Panc1 (cell line): ENCODE data around the gene SMG6. TPM values are rescaled to one million over a fixed set of nuclear protein-coding genes. Genes with fewer than 3 reads are reported as not detected.

Source experiments
- ATAC-seq: fragments of 200-7000 bp; cut with Tn5 transposase; 2 replicates; pipeline ENCODE4 v1.9.1; 2020; ENCODE audit warnings: mild to moderate bottlenecking, moderate library complexity
- BruUV-seq: library from RNA; stranded (reverse); fragments of 400-500 nt; replicated peaks from 2 replicates; lab custom pipeline; 2021; lab: Mats Ljungman, UMichigan
- CTCF ChIA-PET: fragments of 300-600 bp; sonication (Branson Sonifier 250); formaldehyde crosslinking; loops from one replicate; lab custom pipeline; 2022; ENCODE audit warnings: antibody characterized with exemption; lab: Charles Lee
- POLR2A ChIA-PET: fragments of 300-600 bp; sonication (Branson Sonifier 250); formaldehyde crosslinking; loops from one replicate; lab custom pipeline; 2022; ENCODE audit warnings: antibody characterized with exemption; lab: Charles Lee
- DNase-seq: peaks from one replicate; pipeline ENCODE4 v3.0.0-alpha.2; 2010; ENCODE audit warnings: low read depth, low spot score
- H3K27ac ChIP-seq: 2 replicates; pipeline ENCODE4 v1.5.1; 2011; ENCODE audit warnings: mild to moderate bottlenecking, low read length, inconsistent platforms
- H3K27me3 ChIP-seq: fragments of 200-500 bp; sonication (Bioruptor generic); 2 replicates; pipeline ENCODE4 v1.6.0; 2014; ENCODE audit warnings: low read length, inconsistent platforms; ENCODE audit not compliant: control insufficient read depth, insufficient read depth
- H3K36me3 ChIP-seq: fragments of 200-500 bp; sonication (Bioruptor generic); 2 replicates; pipeline ENCODE4 v1.5.1; 2014; ENCODE audit warnings: inconsistent platforms, mild to moderate bottlenecking, low read length, moderate library complexity; ENCODE audit not compliant: control insufficient read depth, insufficient read depth
- H3K4me1 ChIP-seq: 2 replicates; pipeline ENCODE4 v1.5.1; 2011; ENCODE audit warnings: inconsistent platforms, mild to moderate bottlenecking, low read length, moderate library complexity; ENCODE audit not compliant: control insufficient read depth, insufficient read depth
- H3K4me3 ChIP-seq, 2 experiments: 2 replicates each; pipeline ENCODE4 v1.5.1; 2011 to 2012; ENCODE audit warnings: low read depth in 2 of 2, low read length in 2 of 2, mild to moderate bottlenecking in 2 of 2, inconsistent platforms in 1 of 2, moderate library complexity in 1 of 2
- H3K9me3 ChIP-seq: fragments of 200-500 bp; sonication (Bioruptor generic); 2 replicates; pipeline ENCODE4 v1.5.1; 2014; ENCODE audit warnings: low read depth, mild to moderate bottlenecking, inconsistent platforms, low read length, moderate library complexity; ENCODE audit not compliant: control insufficient read depth, insufficient read depth
- POLR2AphosphoS5 ChIP-seq: IDR thresholded peaks from 2 replicates; pipeline ENCODE4 v1.6.1; 2012; ENCODE audit warnings: mild to moderate bottlenecking, low read depth, low read length, moderate library complexity
- SIN3A ChIP-seq: IDR thresholded peaks from 2 replicates; pipeline ENCODE4 v1.6.1; 2012; ENCODE audit warnings: low read depth, mild to moderate bottlenecking, low read length, moderate library complexity, borderline replicate concordance; ENCODE audit not compliant: insufficient read depth
- TCF7L2 ChIP-seq: IDR thresholded peaks from 2 replicates; pipeline ENCODE4 v1.6.1; 2011; ENCODE audit warnings: mild to moderate bottlenecking, low read depth, low read length, inconsistent platforms
- in situ Hi-C: cut with HindIII; loops from 2 replicates; pipeline ENCODE4 v1.10.0; 2016; ENCODE audit warnings: low sequenced_read_pairs, low pct_unique_long_range_greater_than_20kb
- intact Hi-C: fragments of 100-400 bp; cut with micrococcal nuclease; formaldehyde crosslinking; loops from one replicate; pipeline ENCODE4 v1.10.0; 2022; ENCODE audit not compliant: unreplicated experiment
- total RNA-seq: library from RNA; stranded (reverse); gene quantifications from one replicate; pipeline ENCODE4 v1.2.1, GENCODE V29; 2021; ENCODE audit not compliant: unreplicated experiment
- TF ChIP-seq, protein P1 (sequence below): fragments of 450-650 bp; IDR thresholded peaks from 2 replicates; pipeline ENCODE4 v1.5.1; 2017; ENCODE audit warnings: mild to moderate bottlenecking
- TF ChIP-seq, protein P2 (sequence below), 2 experiments: IDR thresholded peaks; 2 replicates each; pipeline ENCODE4 v1.6.1; 2011 to 2012; ENCODE audit warnings: low read depth in 2 of 2, control low read depth in 1 of 2, low read length in 1 of 2, mild to moderate bottlenecking in 1 of 2, moderate library complexity in 1 of 2; ENCODE audit not compliant: insufficient read depth in 1 of 2

The SMG6 gene
- total RNA-seq, 1 experiment from 2014 or later = 17.8 TPM

DNA sequence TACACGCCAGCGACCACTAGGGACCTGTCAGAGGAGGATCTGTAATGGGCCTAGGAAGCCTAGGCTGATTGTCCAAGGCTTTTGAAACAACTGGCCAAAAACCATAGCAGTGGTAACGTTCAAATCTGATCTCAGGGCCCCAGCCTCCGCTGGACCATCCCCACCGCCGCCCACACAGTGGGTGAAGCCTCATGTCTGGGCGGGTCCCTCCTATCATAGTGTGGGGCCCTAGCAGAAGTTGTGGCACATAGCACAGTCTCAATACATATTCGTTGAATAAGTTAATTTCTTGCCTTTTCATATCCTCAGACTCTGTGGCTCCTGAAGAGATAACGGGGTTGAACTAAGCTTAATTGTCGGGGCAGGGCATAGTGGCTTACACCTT lies 272.8 kb downstream of the SMG6 start:
- H3K4me3 ChIP-seq = peak overlapping the region; percentile 89 to 97
- 0 out of 2 replicates have a peak overlapping the region, but pooled peaks have one; percentile 29 for H3K27ac ChIP-seq
- H3K27me3 ChIP-seq = no peaks in the 10 kb centered on the region
- peaks cover 3% of the 10 kb centered on the region; the same call in 1 of the 2 replicates for H3K4me1 ChIP-seq
- TF ChIP-seq, protein P1, sequence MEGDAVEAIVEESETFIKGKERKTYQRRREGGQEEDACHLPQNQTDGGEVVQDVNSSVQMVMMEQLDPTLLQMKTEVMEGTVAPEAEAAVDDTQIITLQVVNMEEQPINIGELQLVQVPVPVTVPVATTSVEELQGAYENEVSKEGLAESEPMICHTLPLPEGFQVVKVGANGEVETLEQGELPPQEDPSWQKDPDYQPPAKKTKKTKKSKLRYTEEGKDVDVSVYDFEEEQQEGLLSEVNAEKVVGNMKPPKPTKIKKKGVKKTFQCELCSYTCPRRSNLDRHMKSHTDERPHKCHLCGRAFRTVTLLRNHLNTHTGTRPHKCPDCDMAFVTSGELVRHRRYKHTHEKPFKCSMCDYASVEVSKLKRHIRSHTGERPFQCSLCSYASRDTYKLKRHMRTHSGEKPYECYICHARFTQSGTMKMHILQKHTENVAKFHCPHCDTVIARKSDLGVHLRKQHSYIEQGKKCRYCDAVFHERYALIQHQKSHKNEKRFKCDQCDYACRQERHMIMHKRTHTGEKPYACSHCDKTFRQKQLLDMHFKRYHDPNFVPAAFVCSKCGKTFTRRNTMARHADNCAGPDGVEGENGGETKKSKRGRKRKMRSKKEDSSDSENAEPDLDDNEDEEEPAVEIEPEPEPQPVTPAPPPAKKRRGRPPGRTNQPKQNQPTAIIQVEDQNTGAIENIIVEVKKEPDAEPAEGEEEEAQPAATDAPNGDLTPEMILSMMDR = peak; percentile 73; the same call in 1 of the 2 replicates
- TF ChIP-seq TCF7L2 = no peak
- no peak for TF ChIP-seq SIN3A
- TF ChIP-seq, protein P2, sequence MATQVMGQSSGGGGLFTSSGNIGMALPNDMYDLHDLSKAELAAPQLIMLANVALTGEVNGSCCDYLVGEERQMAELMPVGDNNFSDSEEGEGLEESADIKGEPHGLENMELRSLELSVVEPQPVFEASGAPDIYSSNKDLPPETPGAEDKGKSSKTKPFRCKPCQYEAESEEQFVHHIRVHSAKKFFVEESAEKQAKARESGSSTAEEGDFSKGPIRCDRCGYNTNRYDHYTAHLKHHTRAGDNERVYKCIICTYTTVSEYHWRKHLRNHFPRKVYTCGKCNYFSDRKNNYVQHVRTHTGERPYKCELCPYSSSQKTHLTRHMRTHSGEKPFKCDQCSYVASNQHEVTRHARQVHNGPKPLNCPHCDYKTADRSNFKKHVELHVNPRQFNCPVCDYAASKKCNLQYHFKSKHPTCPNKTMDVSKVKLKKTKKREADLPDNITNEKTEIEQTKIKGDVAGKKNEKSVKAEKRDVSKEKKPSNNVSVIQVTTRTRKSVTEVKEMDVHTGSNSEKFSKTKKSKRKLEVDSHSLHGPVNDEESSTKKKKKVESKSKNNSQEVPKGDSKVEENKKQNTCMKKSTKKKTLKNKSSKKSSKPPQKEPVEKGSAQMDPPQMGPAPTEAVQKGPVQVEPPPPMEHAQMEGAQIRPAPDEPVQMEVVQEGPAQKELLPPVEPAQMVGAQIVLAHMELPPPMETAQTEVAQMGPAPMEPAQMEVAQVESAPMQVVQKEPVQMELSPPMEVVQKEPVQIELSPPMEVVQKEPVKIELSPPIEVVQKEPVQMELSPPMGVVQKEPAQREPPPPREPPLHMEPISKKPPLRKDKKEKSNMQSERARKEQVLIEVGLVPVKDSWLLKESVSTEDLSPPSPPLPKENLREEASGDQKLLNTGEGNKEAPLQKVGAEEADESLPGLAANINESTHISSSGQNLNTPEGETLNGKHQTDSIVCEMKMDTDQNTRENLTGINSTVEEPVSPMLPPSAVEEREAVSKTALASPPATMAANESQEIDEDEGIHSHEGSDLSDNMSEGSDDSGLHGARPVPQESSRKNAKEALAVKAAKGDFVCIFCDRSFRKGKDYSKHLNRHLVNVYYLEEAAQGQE (IDR thresholded peaks at IDR 0.05; ENCODE audit: insufficient read depth in 1 of 2, low read depth in 2 of 2, low read length in 1 of 2) = no peak
- no peak for TF ChIP-seq POLR2AphosphoS5
- no peak for ATAC-seq
- no peaks in the 10 kb centered on the region; the same call in 1 of the 2 replicates for H3K36me3 ChIP-seq
- TSS peak; percentile 92 for BruUV-seq
- DNase-seq = no peak
- ChIA-PET POLR2A (no interaction called here), CTCF (no interaction called here)
- in situ Hi-C loops (no loop called here), intact Hi-C loops (no loop called here)
- H3K9me3 ChIP-seq = no peaks in the 10 kb centered on the region

DNA sequence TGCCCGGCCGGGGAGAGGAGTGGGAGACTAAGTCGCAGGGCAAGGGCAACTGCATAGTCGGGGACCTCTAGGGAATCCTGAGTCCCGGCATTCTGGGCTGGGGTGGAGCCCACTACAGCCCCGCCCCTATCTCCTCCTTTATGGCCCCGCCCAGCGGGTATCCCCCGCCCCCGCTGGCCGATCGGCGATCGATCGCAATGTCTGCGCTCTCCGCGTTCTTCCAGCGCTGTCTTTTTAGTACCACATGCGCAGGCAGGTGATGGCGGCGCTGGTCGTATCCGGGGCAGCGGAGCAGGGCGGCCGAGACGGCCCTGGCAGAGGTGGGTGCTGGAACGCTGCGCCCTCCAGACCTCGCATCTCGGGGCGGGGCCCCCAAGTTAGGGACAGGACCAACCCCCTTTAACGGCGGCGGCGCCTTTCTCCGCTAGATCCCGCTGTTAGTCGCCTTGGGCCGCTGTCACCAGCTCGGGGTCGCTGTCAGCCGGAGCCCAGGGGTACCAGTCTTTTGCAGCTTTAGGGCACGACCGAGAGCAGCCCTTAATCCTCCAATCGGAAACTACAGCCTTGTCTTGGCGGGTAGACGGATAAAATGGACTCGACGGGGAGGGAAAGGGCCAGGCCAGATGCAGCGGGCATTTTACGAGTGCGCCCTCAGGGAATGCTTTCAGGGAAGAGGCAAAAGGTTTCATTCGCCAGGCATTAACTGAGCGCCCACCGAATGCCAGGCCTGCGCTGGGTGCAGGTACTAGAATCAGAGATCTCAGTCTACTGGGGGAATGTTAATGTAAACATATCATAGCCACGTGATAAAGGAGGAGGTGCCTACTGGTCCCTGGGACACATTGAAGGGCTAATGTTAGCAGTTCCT lies 273.4 kb downstream of the SMG6 start, which contains the start of gene DPH1:
DPH1 (plus strand) TSS at position 243 of the 868 bp plus-strand sequence; CDS start at position 260, 17 bp downstream.
- TF ChIP-seq, protein P1 = no peak
- TF ChIP-seq POLR2AphosphoS5 (peak; percentile 39; the same call in 1 of the 2 replicates), SIN3A (peak; percentile 97), TCF7L2 (no peak)
- TF ChIP-seq, protein P2 (IDR thresholded peaks at IDR 0.05; ENCODE audit: insufficient read depth in 1 of 2, low read depth in 2 of 2, low read length in 1 of 2) = peak in 1 of 2 experiments; percentile 58; a peak in 1 of 4 replicates
- ATAC-seq = peak; percentile 87

More for the DNA sequence above, 273.4 kb downstream of the SMG6 start, which contains the start of gene DPH1:
- ChIA-PET CTCF (interaction anchor here (0.7 kb wide), 1 partner anchor 202 kb away, joined by 12 read pairs; no protein-coding TSS in a partner anchor), POLR2A (no interaction called here)
- peak within 1 kb of the TSS; percentile 75 for H3K27ac ChIP-seq
- H3K9me3 ChIP-seq = no peaks in the 10 kb centered on the region
- no peaks in the 10 kb centered on the region for H3K27me3 ChIP-seq
- peaks cover 3% of the 10 kb centered on the region; the same call in 1 of the 2 replicates for H3K4me1 ChIP-seq
- DNase-seq = no peak
- H3K4me3 ChIP-seq = peak within 1 kb of the TSS; percentile 89 to 97
- no peaks in the 10 kb centered on the region; the same call in 1 of the 2 replicates for H3K36me3 ChIP-seq
- in situ Hi-C loops (no loop called here), intact Hi-C loops (loop anchor here (2.0 kb wide), 1 partner anchor 121 kb away; no protein-coding TSS in a partner anchor)
- no TSS peak for BruUV-seq
